GM20431 (cell line): ENCODE data around the gene RBM15B.
"Not testable (repeated sequence)": the region's sequence is repeated elsewhere in the genome, so short reads cannot be mapped to it uniquely, and the experiment has no call there.

Experiments
- in situ Hi-C: fragments of 300-500 bp; cut with MseI, MboI; formaldehyde crosslinking; loops from one replicate; pipeline ENCODE4 v1.15.0; 2020; ENCODE audit warnings: low sequenced_read_pairs; ENCODE audit not compliant: unreplicated experiment

Gene RBM15B

DNA sequence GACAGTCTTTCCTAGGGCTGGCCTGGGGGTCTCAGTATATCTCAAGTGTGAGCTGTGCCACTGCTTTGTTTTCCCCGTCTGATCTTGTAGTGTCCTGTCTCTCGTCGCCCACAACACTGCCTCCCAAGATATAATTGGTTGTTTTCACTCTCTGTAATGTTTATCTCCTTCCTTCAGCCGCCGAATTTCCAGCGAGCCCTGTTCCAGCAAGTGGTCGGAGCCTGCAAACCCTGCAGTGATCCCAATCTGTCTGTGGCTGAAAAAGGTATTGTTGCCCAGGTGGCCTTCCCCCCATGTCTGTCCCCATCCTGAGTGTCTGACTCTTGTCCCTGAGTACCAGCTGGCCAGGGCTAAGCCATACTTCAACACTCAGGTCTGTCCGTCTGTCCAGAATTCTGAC lies 15.5 kb upstream of the RBM15B start:
- in situ Hi-C loops, result loop anchor here (10.0 kb wide), 1 partner anchor 761 kb away; the partner anchor contains the start of genes CISH and MAPKAPK3

DNA sequence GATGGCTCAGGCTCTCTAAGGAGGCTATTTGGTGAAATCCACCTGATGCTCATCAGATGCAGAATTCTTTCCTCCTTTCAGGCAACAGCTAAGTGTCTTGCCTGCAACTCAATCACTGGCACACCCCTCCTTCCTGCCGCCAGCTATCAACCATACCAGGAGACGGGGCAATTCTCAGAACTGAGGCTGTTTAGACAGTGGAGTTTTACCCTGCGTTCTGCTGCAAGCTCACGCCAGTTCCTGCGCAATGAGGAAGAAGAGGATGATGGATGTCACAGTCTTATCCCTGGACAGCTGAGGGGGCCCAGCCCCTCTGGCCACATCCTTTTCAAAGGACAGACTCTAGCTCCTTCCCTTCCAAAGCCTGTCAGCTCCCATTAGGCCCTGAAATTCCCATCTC lies 13.0 kb upstream of the RBM15B start:
- in situ Hi-C loops, result loop anchor here (10.0 kb wide), 1 partner anchor 763 kb away; the partner anchor contains the start of genes CISH and MAPKAPK3

DNA sequence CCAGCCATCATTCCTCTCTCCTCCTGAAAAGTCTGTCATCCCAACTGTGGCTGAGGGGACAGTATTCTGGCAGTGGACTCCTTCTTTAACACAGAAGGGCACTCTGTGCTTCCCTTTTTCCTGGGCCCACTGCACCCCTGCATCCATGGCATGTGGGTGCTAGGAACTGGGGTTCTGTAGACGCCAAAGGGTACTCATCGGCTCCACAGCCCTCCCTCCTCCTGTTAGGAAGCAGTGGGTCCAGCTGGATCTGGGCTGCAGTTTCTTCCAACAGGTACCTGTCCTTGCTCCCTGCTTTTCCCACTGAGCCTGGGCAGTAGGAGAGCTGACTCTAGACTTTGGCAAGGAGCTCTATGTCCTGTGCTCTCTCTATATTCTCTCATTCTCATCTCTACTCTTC lies 12.4 kb upstream of the RBM15B start:
- in situ Hi-C loops, result loop anchor here (10.0 kb wide), 1 partner anchor 764 kb away; the partner anchor contains the start of genes CISH and MAPKAPK3

DNA sequence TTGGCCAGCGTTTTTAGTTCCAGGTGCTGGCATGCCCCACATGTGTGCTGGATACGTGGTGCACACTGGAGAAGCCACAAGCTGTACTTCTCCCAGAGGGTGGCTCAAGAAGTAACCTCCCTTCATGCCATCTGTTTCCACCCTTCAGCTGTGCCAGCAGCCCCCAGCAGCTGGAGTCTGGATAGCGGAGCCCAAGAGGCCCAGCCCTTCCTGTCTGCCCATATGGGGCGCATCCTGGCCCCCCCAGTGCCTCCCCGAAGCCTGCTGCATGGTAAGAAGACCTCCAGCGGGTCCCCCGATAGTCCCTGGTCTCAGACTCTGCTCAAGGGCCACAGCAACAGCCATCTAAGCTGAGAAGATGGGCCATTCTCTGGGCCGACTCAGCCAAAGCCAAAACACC lies 11.8 kb upstream of the RBM15B start:
- in situ Hi-C loops, result loop anchor here (10.0 kb wide), 1 partner anchor 764 kb away; the partner anchor contains the start of genes CISH and MAPKAPK3

DNA sequence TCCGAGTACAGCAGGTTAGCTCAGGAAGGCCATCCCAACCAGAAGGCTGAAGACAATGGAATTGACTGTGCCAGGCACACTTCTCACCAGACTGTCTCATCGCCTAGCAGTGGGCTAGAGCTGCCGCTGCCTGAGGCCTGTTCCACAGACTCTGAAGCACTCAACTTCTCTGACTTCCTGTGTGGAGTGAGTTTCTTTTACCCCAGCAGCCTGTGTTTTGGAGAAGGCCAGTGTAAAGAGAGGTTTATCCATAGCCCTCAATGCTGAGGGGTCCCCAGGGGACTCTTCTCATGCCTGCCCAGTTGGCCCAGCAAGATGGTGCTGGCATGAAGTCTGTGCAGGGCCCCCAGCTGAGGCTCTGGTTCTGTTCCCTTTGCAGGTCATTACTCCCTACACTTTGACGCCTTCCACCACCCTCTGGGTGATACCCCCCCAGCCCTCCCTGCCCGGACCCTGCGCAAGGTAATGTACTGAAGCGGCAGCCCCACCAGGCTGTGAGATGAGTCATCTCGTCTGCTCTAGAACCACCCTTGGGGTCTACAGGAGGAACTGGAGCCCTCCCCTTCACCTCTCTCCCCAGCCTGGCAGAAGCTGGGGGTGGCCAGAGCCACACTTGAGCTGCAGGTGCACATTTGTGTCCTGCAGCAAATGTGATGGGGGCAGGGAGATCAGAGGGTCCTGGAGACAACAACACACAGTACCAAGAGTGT lies 11.2 kb upstream of the RBM15B start:
- in situ Hi-C loops, result loop anchor here (10.0 kb wide), 1 partner anchor 765 kb away; the partner anchor contains the start of genes CISH and MAPKAPK3

DNA sequence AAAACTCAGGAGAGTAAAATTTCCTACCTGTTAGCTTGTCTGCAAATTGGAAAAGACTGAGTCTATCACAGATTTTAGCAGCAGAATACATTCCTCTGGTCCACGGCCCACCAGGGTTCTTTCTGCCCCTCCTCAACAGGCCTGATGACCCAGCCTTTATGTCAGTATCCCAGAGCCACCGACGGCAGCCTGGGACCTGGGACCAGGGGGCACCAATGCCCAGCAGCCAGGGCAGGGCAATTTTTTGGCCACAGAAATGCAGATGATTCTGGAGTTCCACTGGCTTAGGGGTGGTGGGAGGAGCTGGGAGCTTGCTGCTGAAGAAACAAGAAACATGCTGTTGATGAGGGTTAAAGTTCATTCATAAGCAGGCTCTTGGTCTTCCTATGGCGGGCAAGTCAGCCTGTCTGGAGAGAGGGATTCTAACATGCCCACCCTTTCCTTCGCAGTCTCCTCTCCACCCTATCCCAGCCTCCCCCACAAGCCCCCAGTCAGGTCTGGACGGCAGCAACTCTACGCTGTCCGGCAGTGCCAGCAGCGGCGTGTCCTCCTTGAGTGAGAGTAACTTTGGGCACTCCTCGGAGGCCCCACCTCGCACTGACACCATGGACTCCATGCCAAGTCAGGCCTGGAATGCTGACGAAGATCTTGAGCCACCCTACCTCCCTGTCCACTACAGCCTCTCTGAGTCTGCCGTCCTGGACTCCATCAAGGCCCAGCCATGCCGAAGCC lies 10.3 kb upstream of the RBM15B start:
- in situ Hi-C loops, result no loop called here

DNA sequence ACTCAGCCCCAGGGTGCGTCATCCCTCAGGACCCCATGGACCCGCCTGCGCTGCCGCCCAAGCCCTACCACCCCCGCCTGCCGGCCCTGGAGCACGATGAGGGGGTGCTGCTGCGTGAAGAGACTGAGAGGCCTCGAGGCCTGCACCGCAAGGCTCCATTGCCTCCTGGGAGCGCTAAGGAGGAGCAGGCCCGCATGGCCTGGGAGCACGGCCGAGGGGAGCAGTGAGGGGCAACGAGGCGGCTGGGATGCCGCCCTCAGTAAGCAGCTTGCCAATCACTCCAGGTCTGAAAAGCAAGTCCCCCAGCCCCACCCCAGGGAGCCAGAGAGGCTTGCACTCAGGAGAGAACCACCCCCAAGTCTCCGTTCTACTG lies 9.8 kb upstream of the RBM15B start:
- in situ Hi-C loops, result no loop called here

DNA sequence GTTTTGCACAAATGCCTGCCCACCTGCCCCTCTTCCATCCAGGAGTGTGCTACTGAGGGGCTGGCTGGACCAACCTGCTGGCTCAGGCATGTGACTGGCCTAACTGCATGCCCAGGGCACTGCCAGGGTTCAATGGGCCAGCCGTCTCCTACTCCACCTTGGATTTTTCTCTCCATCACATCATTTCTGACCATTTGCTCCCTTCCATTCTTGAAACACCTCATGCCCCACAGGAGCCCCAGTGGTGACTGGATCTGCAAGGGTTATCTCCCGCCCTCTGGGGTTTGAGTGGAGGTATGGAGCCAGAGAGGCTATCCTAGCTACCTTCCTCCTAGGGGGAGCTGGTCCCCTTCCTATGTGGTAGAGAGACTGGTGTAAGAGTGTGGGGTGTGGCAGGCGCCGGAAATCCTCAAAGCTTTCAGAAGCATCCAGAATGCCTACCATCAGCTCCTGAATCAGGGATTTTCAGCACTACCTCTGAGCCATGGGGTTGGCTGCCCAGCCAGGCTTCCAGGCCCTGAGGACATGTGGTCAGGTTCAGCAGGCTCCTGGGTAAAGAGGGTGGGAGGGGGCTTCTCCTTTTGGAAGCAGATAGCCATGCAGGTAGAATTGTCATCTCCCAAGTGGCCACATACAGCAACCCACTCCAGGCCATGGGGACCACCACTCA lies 8.9 kb upstream of the RBM15B start:
- in situ Hi-C loops, result no loop called here

DNA sequence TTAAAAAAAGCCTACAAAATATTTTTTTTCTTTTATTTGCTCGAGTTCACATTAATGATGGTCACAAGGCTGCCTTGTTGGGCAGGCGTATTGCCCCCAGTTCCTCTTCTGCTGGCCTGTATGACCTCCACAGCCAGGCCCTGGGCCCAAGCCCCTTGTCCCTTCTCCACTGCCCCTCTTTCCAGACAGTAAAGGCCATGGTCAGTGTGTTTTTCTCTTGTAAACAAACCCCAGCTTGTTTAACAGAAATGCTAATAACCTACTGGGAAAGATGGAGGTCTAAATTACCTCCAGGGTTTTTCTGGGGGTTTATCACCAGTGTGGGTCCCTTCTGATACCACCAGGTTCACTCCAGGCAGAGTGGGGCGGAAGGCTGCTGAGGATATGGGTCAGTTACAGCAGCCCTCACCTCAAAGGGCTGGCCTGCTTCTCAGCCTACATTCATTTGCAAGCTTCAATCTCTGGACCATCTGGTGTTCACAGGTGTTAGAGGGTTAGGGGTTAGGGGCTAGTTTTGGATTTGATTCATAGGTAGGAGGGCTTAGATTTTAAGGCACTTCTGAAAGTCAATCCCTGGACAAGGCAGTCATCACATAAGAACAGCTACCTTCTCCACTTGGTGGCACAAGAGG lies 8.0 kb upstream of the RBM15B start:
- in situ Hi-C loops, result no loop called here

DNA sequence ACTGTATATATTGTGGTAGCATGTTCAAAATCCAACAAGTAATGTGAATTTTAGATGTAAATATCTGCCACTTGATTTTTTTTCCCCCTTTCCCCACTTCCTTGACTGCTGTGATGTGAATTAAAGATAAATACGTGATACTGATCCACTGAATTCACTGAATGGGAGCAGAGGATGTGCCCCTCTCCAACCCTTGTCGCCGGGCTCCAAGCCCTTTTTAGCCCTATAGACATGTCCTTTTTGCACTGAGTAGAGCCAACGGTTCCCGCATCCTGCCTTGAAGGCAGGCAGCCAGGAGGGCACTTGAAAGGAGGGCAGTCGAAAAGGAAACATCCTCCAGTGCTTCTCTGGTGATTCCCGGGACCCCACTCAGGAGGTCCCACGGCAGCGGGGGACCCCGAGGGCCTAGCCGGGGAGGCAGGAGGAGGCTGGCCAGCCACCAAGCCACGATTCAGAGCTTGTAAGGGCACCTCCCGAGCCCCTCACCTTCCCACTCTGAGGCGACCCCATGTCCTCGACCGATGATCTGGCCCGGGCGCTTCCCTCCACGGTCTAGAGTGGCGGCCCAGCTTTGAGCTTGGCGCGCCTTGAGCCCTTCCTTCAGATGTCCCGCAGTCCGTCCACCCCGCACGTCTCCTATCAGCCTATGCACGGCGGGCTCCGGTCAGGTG lies 6.9 kb upstream of the RBM15B start:
- in situ Hi-C loops, result no loop called here

DNA sequence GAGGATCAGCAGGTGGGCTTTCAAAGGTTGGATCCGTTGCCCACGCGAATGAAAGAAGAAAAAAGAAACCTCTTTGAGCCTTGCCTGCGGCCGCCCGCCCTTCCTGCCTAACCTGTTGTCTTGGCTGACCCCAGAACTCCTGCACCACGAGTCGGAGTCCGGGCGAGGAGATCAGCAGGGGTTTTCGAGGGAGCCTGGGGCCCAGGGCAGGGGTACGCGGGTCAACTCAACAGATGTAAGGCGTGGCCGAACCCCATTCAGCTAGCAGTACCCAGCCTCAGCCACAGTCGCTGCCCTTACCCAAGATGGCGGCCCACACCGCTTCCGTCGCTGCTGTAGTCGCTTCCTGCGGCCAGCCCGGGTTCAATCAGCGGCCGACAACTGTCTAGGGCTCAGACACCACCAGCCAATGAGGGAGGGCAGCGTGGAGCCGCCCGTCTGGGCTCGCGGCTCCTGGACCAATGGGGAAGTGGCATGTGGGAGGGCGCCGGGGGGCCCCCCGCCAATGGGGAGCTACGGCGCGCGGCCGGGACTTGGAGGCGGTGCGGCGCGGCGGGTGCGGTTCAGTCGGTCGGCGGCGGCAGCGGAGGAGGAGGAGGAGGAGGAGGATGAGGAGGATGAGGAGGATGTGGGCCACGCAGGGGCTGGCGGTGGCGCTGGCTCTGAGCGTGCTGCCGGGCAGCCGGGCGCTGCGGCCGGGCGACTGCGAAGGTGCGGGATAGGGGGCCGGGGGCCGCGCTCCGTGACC lies 6.2 kb upstream of the RBM15B start, which contains the start of gene MANF:
TSS of gene MANF (plus strand) at position 566 of the 748 bp plus-strand sequence. CDS start at position 618, 52 bp downstream.
- in situ Hi-C loops, result no loop called here

DNA sequence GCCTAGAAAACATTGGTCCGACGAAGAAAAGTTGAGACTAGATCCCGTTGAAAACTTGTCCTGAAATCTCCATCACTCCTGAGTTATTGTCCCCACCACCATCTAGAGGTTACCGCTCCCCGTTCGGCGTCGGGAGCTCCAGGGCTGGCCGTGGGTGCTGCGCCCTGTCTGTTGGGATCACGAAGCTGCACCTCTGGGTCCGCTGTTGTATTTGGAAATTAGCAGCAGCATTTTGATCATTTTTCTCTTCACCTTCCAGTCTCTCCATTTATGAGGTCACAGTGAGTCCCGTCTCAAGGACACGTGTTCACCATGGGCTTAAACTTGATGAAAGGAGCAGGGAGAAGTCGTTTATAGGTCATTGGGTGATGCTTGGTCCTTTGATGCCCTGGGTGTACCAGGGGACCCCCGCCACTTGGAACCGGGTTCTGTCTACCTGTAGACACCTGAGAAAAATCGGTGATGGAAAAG lies 5.4 kb upstream of the RBM15B start:
- in situ Hi-C loops, result no loop called here

DNA sequence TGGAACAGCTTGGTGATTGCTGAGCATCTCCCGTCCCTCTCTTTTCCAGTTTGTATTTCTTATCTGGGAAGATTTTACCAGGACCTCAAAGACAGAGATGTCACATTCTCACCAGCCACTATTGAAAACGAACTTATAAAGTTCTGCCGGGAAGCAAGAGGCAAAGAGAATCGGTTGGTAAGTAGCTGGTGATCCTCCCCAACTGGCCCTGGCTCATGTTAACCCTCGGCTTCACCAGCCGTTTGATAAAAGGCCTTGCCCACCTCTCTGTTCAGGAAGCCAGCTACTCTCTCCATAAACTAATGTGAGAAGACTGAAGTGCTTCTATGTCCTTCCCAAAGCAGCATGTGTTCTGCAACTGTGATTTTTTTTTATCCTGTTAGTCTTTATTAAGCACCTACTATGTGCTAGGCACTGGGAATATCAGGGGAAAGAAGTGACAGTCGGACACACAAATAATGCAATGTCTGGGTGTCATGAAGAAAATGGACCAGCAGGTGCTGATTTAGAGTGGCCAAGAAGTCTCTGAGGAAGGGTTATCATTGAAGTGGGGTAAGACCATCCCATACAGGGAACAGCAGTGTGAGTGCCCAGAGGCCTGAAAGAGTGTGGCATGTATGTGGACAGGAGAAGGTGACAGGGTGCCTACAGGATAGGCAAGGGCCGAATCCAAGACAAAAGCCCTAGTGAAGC lies 4.8 kb upstream of the RBM15B start:
- in situ Hi-C loops, result no loop called here

DNA sequence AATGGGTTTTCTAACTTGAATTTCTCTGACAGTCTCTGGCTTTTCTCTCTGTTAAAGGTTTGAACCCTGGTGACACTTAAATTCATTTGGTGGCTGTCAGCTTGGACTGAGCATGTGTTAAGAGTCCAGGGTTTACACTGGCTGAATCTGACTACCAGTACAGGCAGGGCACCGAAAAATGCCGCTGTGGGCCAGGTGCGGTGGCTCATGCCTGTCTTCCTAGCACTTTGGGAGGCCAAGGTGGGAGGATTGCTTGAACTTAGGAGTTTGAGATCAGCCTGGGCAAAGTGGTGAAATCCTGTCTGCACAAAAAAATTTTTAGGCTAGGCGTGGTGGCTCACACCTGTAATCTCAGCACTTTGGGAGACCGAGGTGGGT lies 4.2 kb upstream of the RBM15B start:
- in situ Hi-C loops, result no loop called here

DNA sequence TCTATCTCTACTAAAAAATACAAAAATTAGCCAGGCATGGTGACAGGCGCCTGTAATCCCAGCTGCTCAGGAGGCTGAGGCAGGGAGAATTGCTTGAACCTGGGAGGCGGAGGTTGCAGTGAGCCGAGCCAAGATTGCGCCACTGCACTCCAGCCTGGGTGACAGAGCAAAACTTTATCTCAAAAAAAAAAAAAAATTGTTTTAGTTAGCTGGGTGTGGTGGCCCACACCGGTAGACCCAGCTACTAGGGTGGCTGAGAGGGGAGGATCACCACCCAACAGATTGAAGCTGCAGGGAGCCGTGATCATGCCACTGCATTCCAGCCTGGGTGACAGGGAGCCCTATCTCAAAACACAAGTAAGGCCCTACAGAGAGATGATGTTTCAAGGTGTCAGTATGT lies 3.8 kb upstream of the RBM15B start:
- in situ Hi-C loops, result not testable (repeated sequence)

DNA sequence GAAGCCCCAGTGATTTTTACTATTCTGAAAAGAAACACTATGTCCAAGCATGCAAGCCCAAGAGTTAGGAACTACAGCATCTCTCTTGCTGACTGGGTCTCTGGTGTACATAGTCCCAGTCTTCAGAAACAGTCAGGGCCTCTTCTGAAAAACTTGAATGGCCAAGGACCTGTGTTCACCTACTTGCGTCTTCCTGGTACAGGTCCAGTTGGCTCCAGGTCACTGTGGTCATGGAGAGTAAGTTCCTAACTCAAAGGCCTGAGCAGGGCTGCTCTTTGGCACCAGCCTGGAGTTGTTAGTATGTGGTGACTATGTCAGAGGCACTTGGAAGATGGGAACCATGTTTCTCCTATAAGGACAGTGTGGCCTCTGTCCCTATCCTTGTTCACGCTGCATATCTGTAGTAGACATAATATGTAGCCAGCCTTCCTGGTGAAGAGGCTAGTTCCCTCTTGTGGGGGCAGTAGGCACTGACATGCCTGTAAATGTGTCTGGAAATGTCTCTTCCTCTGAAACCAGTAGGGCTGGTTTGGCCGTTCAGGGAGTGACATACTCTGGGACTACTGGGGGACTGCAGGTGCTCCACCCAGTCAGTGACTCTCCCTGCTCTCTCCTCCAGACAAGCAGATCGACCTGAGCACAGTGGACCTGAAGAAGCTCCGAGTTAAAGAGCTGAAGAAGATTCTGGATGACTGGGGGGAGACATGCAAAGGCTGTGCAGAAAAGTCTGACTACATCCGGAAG lies 2.6 kb upstream of the RBM15B start:
- in situ Hi-C loops, result no loop called here

DNA sequence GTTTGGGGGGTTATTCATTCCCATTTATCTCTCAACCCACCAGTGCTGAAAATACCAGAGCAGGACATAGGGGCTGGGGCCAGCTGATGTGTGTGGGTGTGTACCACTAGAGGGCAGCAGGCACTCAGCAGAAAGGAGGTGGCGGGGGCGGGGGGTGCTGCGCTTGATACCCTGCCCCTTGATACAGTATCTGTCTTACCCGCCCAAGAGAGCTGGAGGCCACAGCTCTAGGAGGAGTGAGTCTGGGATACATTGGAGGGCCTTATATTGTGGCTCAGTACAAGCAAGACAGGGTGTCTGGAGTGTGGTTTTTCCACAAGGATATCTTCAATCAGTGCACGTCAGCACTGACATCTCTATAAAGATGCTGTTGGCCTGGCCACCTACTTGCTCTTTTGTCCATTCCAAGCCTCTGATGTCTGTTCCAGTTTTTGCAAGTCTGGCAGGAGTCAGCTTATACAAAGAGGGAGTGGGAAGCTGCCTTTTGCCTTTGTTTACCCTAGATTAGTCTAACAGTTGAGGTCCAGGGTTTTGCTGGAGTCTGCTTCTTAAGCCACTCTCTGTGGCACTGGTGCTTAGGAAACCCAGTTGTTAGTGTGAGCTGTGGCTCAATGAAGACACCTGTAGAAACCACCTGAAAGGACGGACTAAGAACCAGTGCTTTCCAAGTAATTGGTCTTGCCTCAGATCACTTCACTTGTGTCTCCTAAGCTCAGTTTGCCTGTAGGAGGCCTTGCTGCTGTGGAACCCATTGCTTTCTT lies 1.5 kb upstream of the RBM15B start:
- in situ Hi-C loops, result no loop called here
